ENCODE results near the gene KRT35. TPM values are rescaled to one million over a fixed set of nuclear protein-coding genes. Genes with fewer than 3 reads are reported as not detected.
"Not testable (repeated sequence)": the region's sequence is repeated elsewhere in the genome, so short reads cannot be mapped to it uniquely, and the experiment has no call there.

KRT35 gene
- total and polyA plus RNA-seq, 2 experiments from 2014 or later = not detected

DNA sequence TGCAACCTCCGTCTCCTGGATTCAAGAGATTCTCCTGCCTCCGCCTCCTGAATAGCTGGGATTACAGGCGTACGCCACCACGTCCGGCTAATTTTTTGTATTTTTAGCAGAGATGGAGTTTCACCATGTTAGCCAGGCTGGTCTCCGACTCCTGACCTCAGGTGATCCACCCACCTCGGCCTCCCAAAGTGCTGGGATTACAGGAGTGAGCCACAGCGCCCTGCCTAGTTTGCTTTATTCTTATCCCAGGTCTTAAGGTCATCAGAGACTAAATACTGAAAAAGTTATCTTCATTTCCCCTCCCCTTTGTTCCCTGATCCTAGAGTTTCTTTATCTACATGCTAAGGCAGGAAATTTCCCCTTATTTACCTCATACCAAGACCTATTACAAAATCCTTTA lies 50.6 kb downstream of the KRT35 start:
- H3K79me2 ChIP-seq (replicated peaks; ENCODE audit: insufficient read depth); H4K20me1 ChIP-seq (replicated peaks; ENCODE audit: insufficient read depth); H3K27ac ChIP-seq (ENCODE audit: low read depth); H3K4me1 ChIP-seq (ENCODE audit: insufficient read depth); DNase-seq (ENCODE audit: low spot score); H3K4me2 ChIP-seq; H3K9me2 ChIP-seq (ENCODE audit: insufficient read depth); H3K4me1 Mint-ChIP-seq; H3K36me3 ChIP-seq (ENCODE audit: insufficient read depth); H3K27ac Mint-ChIP-seq; H3K9me3 Mint-ChIP-seq; H3K36me3 Mint-ChIP-seq (ENCODE audit: low read depth); H3K4me3 ChIP-seq; H3F3A ChIP-seq (replicated peaks; ENCODE audit: low read depth); ATAC-seq; H3K27me3 Mint-ChIP-seq (ENCODE audit: insufficient read depth, low read depth, poor library complexity); H2AFZ ChIP-seq; H3K4me3 Mint-ChIP-seq; H3K27me3 ChIP-seq (ENCODE audit: insufficient read depth): not testable (repeated sequence)

GRCh38 chr17:41429667-41430066 lies 51.3 kb downstream of the KRT35 start:
- ATAC-seq = no peak
- H3K4me1 Mint-ChIP-seq = peaks cover 7% of the 10 kb centered on the region; the same call in 2 of the 3 replicates

More at GRCh38 chr17:41429667-41430066, 51.3 kb downstream of the KRT35 start:
- Histone ChIP-seq H3K36me3 (ENCODE audit: insufficient read depth) (no peaks in the 10 kb centered on the region; the same call in 1 of the 2 replicates), H3K9me2 (ENCODE audit: insufficient read depth) (no peaks in the 10 kb centered on the region), H3F3A (replicated peaks; ENCODE audit: low read depth) (no peaks in the 10 kb centered on the region), H3K27me3 (ENCODE audit: insufficient read depth) (no peaks in the 10 kb centered on the region), H3K27ac (ENCODE audit: low read depth) (no peak overlapping the region), H3K4me1 (ENCODE audit: insufficient read depth) (peaks cover 5% of the 10 kb centered on the region; the same call in 1 of the 2 replicates), H3K4me3 (no peak overlapping the region), H2AFZ (no peak overlapping the region), H3K79me2 (replicated peaks; ENCODE audit: insufficient read depth) (no peaks in the 10 kb centered on the region), H3K4me2 (no peak overlapping the region), H4K20me1 (replicated peaks; ENCODE audit: insufficient read depth) (no peaks in the 10 kb centered on the region)
- Mint-ChIP-seq H3K27me3 (ENCODE audit: insufficient read depth, low read depth, poor library complexity) (no peaks in the 10 kb centered on the region), H3K27ac (no peak overlapping the region), H3K36me3 (ENCODE audit: low read depth) (no peaks in the 10 kb centered on the region), H3K9me3 (no peaks in the 10 kb centered on the region), H3K4me3 (no peak overlapping the region)
- DNase-seq (ENCODE audit: low spot score) = no peak
- TF ChIP-seq EZH2phosphoT487 (IDR thresholded peaks at IDR 0.05; ENCODE audit: unreplicated experiment) (no peak), ZNF331 (CRISPR knock-in tag; IDR thresholded peaks at IDR 0.05; ENCODE audit: low read depth) (no peak), STAT1 (IDR thresholded peaks at IDR 0.05; ENCODE audit: unreplicated experiment) (no peak), EZH2 (IDR thresholded peaks at IDR 0.05; ENCODE audit: low read depth, unreplicated experiment) (no peak), NANOG (IDR thresholded peaks at IDR 0.05; ENCODE audit: borderline replicate concordance) (no peak), REST (IDR thresholded peaks at IDR 0.05; ENCODE audit: unreplicated experiment) (no peak), JUNB (IDR thresholded peaks at IDR 0.05; ENCODE audit: unreplicated experiment) (no peak), POLR2AphosphoS5 (IDR thresholded peaks at IDR 0.05; ENCODE audit: low read depth) (no peak)
- TF ChIP-seq, protein P1, sequence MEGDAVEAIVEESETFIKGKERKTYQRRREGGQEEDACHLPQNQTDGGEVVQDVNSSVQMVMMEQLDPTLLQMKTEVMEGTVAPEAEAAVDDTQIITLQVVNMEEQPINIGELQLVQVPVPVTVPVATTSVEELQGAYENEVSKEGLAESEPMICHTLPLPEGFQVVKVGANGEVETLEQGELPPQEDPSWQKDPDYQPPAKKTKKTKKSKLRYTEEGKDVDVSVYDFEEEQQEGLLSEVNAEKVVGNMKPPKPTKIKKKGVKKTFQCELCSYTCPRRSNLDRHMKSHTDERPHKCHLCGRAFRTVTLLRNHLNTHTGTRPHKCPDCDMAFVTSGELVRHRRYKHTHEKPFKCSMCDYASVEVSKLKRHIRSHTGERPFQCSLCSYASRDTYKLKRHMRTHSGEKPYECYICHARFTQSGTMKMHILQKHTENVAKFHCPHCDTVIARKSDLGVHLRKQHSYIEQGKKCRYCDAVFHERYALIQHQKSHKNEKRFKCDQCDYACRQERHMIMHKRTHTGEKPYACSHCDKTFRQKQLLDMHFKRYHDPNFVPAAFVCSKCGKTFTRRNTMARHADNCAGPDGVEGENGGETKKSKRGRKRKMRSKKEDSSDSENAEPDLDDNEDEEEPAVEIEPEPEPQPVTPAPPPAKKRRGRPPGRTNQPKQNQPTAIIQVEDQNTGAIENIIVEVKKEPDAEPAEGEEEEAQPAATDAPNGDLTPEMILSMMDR (conservative IDR thresholded peaks at IDR 0.05; ENCODE audit: low read depth in 2 of 2) = no peak
- TF ChIP-seq, protein P2, sequence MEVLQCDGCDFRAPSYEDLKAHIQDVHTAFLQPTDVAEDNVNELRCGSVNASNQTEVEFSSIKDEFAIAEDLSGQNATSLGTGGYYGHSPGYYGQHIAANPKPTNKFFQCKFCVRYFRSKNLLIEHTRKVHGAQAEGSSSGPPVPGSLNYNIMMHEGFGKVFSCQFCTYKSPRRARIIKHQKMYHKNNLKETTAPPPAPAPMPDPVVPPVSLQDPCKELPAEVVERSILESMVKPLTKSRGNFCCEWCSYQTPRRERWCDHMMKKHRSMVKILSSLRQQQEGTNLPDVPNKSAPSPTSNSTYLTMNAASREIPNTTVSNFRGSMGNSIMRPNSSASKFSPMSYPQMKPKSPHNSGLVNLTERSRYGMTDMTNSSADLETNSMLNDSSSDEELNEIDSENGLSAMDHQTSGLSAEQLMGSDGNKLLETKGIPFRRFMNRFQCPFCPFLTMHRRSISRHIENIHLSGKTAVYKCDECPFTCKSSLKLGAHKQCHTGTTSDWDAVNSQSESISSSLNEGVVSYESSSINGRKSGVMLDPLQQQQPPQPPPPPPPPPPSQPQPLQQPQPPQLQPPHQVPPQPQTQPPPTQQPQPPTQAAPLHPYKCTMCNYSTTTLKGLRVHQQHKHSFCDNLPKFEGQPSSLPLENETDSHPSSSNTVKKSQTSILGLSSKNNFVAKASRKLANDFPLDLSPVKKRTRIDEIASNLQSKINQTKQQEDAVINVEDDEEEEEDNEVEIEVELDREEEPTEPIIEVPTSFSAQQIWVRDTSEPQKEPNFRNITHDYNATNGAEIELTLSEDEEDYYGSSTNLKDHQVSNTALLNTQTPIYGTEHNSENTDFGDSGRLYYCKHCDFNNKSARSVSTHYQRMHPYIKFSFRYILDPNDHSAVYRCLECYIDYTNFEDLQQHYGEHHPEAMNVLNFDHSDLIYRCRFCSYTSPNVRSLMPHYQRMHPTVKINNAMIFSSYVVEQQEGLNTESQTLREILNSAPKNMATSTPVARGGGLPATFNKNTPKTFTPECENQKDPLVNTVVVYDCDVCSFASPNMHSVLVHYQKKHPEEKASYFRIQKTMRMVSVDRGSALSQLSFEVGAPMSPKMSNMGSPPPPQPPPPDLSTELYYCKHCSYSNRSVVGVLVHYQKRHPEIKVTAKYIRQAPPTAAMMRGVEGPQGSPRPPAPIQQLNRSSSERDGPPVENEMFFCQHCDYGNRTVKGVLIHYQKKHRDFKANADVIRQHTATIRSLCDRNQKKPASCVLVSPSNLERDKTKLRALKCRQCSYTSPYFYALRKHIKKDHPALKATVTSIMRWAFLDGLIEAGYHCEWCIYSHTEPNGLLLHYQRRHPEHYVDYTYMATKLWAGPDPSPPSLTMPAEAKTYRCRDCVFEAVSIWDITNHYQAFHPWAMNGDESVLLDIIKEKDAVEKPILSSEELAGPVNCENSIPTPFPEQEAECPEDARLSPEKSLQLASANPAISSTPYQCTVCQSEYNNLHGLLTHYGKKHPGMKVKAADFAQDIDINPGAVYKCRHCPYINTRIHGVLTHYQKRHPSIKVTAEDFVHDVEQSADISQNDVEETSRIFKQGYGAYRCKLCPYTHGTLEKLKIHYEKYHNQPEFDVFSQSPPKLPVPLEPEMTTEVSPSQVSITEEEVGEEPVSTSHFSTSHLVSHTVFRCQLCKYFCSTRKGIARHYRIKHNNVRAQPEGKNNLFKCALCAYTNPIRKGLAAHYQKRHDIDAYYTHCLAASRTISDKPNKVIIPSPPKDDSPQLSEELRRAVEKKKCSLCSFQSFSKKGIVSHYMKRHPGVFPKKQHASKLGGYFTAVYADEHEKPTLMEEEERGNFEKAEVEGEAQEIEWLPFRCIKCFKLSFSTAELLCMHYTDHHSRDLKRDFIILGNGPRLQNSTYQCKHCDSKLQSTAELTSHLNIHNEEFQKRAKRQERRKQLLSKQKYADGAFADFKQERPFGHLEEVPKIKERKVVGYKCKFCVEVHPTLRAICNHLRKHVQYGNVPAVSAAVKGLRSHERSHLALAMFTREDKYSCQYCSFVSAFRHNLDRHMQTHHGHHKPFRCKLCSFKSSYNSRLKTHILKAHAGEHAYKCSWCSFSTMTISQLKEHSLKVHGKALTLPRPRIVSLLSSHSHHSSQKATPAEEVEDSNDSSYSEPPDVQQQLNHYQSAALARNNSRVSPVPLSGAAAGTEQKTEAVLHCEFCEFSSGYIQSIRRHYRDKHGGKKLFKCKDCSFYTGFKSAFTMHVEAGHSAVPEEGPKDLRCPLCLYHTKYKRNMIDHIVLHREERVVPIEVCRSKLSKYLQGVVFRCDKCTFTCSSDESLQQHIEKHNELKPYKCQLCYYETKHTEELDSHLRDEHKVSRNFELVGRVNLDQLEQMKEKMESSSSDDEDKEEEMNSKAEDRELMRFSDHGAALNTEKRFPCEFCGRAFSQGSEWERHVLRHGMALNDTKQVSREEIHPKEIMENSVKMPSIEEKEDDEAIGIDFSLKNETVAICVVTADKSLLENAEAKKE (CRISPR knock-in tag; IDR thresholded peaks at IDR 0.05) = no peak

Measured in GM23338 (cell line).